Psoas muscle (tissue), 8 donors: Measurements from ENCODE around the gene MTF2. TPM values are rescaled to one million over a fixed set of nuclear protein-coding genes. Genes with fewer than 3 reads are reported as not detected.
"Not testable (repeated sequence)": the region's sequence is repeated elsewhere in the genome, so short reads cannot be mapped to it uniquely, and the experiment has no call there.

Experiments used
- ATAC-seq, 4 donors: fragments of 200-7000 bp; cut with Tn5 transposase; one replicate each; pipeline ENCODE4 v1.9.1; 2020; ENCODE audit warnings: moderate library complexity in 3 of 4, mild to moderate bottlenecking in 2 of 4
- DNase-seq, 2 donors: peaks; one replicate each; pipeline ENCODE4 v3.0.0-alpha.2; 2020
- H3K27ac ChIP-seq: fragments of 200-600 bp; one replicate; pipeline ENCODE4 v1.8.0; 2022
- H3K27me3 ChIP-seq, 3 donors: fragments of 200-600 bp in 1 of 3; one replicate each; pipeline versions ENCODE4 v1.6.1 to v1.8.0; 2013 to 2022; ENCODE audit warnings: low read length in 2 of 3, mild to moderate bottlenecking in 2 of 3, moderate library complexity in 1 of 3; ENCODE audit not compliant: insufficient read depth in 3 of 3
- H3K36me3 ChIP-seq, 2 donors: fragments of 200-600 bp in 1 of 2; one replicate each; pipeline versions ENCODE4 v1.6.1 to v1.8.0; 2013 to 2022; ENCODE audit warnings: low read depth in 1 of 2, mild to moderate bottlenecking in 1 of 2, moderate library complexity in 1 of 2; ENCODE audit not compliant: insufficient read depth in 1 of 2
- H3K4me1 ChIP-seq: fragments of 200-600 bp; one replicate; pipeline ENCODE4 v1.8.0; 2022
- H3K4me3 ChIP-seq: fragments of 200-600 bp; one replicate; pipeline ENCODE4 v1.8.0; 2022; ENCODE audit warnings: mild to moderate bottlenecking
- H3K9me3 ChIP-seq: fragments of 200-600 bp; one replicate; pipeline ENCODE4 v1.8.0; 2022
- CTCF ChIP-seq: fragments of 200-600 bp; IDR thresholded peaks from one replicate; pipeline ENCODE4 v1.8.0; 2022; ENCODE audit warnings: antibody characterized with exemption
- WGBS, 3 donors: extraction: QIAGEN DNeasy Blood & Tissue Kit; methylation state at CpG; one replicate each; pipeline versions ENCODE4 v1.1.6 to v1.1.7; 2013; 5-methylcytosine and 5-hydroxymethylcytosine counted together
- intact Hi-C, 2 donors: fragments of 100-400 bp; cut with DNase I; formaldehyde crosslinking; loops; one replicate each; pipeline versions ENCODE4 v1.11.0 to v1.14.2; 2022
- polyA plus RNA-seq, 3 donors: library from polyadenylated mRNA; stranded (reverse); fragments of 200-250 nt; gene quantifications; one replicate each; pipeline ENCODE4 v1.2.3, GENCODE V29; 2013
- total RNA-seq, 4 donors: library from RNA; stranded (reverse); fragmentation: NEBNext Ultra II Directional in 2 of 4; extraction: Animal tissue kit (Norgen Biotek cat#: 25700) in 2 of 4; gene quantifications; one replicate each; pipeline versions ENCODE4 v1.2.1 to v1.2.4, GENCODE V29; 2021 to 2023
- donor health status: healthy with polysubstance abuse.
- donor health status: DM: no; HTN: no; CAD: no; lungs with moderate emphysema.
- donor health status: Bipolar disorder and iron deficiency.
- donor health status: healthy.
- donor health status: DM: yes; HTN: yes; CAD: no.
- donor health status: DM: no; HTN: no; CAD: no.
- donor health status: DM: no; HTN: no; CAD: no.
- donor health status: DM: yes; HTN: yes; CAD: no.

Gene MTF2
- total and polyA plus RNA-seq, 7 donors: 4.1 to 10.6 (median 7.6) TPM

GRCh38 chr1:93154898-93155297 lies 75.8 kb downstream of the MTF2 start:
- peak overlapping the region; percentile 24 for H3K27ac ChIP-seq
- intact Hi-C loops: no loop called here
- H3K36me3 ChIP-seq: peaks cover 2 to 95% of the 10 kb centered on the region in 2 donors
- no peak overlapping the region for H3K4me3 ChIP-seq
- no peaks in the 10 kb centered on the region for H3K27me3 ChIP-seq
- ATAC-seq: peak in 1 of 4 donors; percentile 33
- H3K9me3 ChIP-seq: no peaks in the 10 kb centered on the region
- TF ChIP-seq CTCF: no peak
- no peak for DNase-seq
- H3K4me1 ChIP-seq: peaks cover 5% of the 10 kb centered on the region

GRCh38 chr1:93155335-93155734 lies 76.3 kb downstream of the MTF2 start:
- TF ChIP-seq CTCF: no peak
- intact Hi-C loops: no loop called here
- H3K4me3 ChIP-seq: no peak overlapping the region
- DNase-seq (no peak), ATAC-seq (peak in 1 of 4 donors; percentile 54)
- WGBS, 3 donors: 53 to 60% (median 55%) methylated on average over 3 of the region's 3 CpGs
- H3K36me3 ChIP-seq: peaks cover 2 to 95% of the 10 kb centered on the region in 2 donors
- peak overlapping the region; percentile 24 for H3K27ac ChIP-seq
- no peaks in the 10 kb centered on the region for H3K27me3 ChIP-seq
- H3K4me1 ChIP-seq: peaks cover 7% of the 10 kb centered on the region
- H3K9me3 ChIP-seq: no peaks in the 10 kb centered on the region

GRCh38 chr1:93159337-93159736 lies 80.3 kb downstream of the MTF2 start:
- Histone ChIP-seq H3K27ac (no peak overlapping the region), H3K9me3 (no peaks in the 10 kb centered on the region), H3K4me3 (no peak overlapping the region), H3K4me1 (peaks cover 29% of the 10 kb centered on the region), H3K36me3 (peaks cover 0 to 59% of the 10 kb centered on the region in 2 donors), H3K27me3 (no peaks in the 10 kb centered on the region)
- no peak for DNase-seq
- intact Hi-C loops: no loop called here
- ATAC-seq: no peak
- 84 to 93% (median 91%) methylated on average over 2 of the region's 2 CpGs for WGBS, 3 donors
- TF ChIP-seq CTCF: no peak

- ATAC-seq: peak; percentile 73 to 87 (median 86)
Measured at GRCh38 chr1:93163314-93163713, 84.2 kb downstream of the MTF2 start.

GRCh38 chr1:93164816-93165215 lies 85.7 kb downstream of the MTF2 start:
- no peaks in the 10 kb centered on the region for H3K27me3 ChIP-seq
- H3K4me1 ChIP-seq: peaks cover 38% of the 10 kb centered on the region
- peak overlapping the region; percentile 68 for H3K27ac ChIP-seq
- WGBS, 3 donors: 34 to 41% (median 37%) methylated on average over 2 of the region's 2 CpGs
- H3K36me3 ChIP-seq: peaks cover 0 to 4% of the 10 kb centered on the region in 2 donors
- H3K9me3 ChIP-seq: peaks cover 3% of the 10 kb centered on the region
- ATAC-seq (peak; percentile 45 to 78 (median 52)), DNase-seq (no peak)
- intact Hi-C loops: no loop called here
- no peak for TF ChIP-seq CTCF
- H3K4me3 ChIP-seq: no peak overlapping the region

More at GRCh38 chr1:93163314-93163713, 84.2 kb downstream of the MTF2 start:
- H3K27ac ChIP-seq: peak overlapping the region; percentile 68
- peaks cover 42% of the 10 kb centered on the region for H3K4me1 ChIP-seq
- intact Hi-C loops, H3K9me3 ChIP-seq, H3K4me3 ChIP-seq, H3K27me3 ChIP-seq: not testable (repeated sequence)
- peak; percentile 24 to 59 for DNase-seq
- H3K36me3 ChIP-seq: peaks cover 0 to 19% of the 10 kb centered on the region in 2 donors
- WGBS, 3 donors: 28 to 39% (median 38%) methylated on average over 8 of the region's 8 CpGs

GRCh38 chr1:93165895-93166294 lies 86.8 kb downstream of the MTF2 start:
- H3K27ac ChIP-seq, DNase-seq, H3K9me3 ChIP-seq, H3K27me3 ChIP-seq, H3K36me3 ChIP-seq, ATAC-seq, H3K4me3 ChIP-seq, intact Hi-C loops: not testable (repeated sequence)
- WGBS, 3 donors: 91 to 100% (median 97%) methylated on average over 1 of the region's 1 CpG
- H3K4me1 ChIP-seq: peaks cover 35% of the 10 kb centered on the region
